Fibroblast of lung (primary cell): ENCODE measurements around the gene DDHD1. TPM values are rescaled to one million over a fixed set of nuclear protein-coding genes. Genes with fewer than 3 reads are reported as not detected.

Experiments
- DNase-seq, 2 donors: peaks; one replicate each; pipeline versions ENCODE4 v3.0.0 to v3.0.0-alpha.2; 2010; ENCODE audit warnings: low read depth in 2 of 2
- H2AFZ ChIP-seq: 2 replicates; pipeline ENCODE4 v1.5.1; 2012; ENCODE audit warnings: low read length, control low read depth, inconsistent platforms
- H3K27ac ChIP-seq: 2 replicates; pipeline ENCODE4 v1.5.1; 2011; ENCODE audit warnings: low read length, control low read depth; ENCODE audit not compliant: insufficient read depth
- H3K27me3 ChIP-seq: 2 replicates; pipeline ENCODE4 v1.5.1; 2011; ENCODE audit warnings: mild to moderate bottlenecking, low read length; ENCODE audit not compliant: control insufficient read depth, insufficient read depth
- H3K36me3 ChIP-seq: 2 replicates; pipeline ENCODE4 v1.5.1; 2011; ENCODE audit warnings: low read length; ENCODE audit not compliant: control insufficient read depth, insufficient read depth
- H3K4me1 ChIP-seq: 2 replicates; pipeline ENCODE4 v1.5.1; 2011; ENCODE audit warnings: low read length; ENCODE audit not compliant: control insufficient read depth, insufficient read depth; ENCODE audit errors: extremely low read depth
- H3K4me2 ChIP-seq: 2 replicates; pipeline ENCODE4 v1.5.1; 2011; ENCODE audit warnings: low read length, control low read depth; ENCODE audit not compliant: insufficient read depth; ENCODE audit errors: extremely low read depth
- H3K4me3 ChIP-seq, 4 experiments: fragments of 200-600 bp in 1 of 4; sonication (generic) in 1 of 4; replicated peaks in 1 of 4; 2 replicates each; pipeline ENCODE4 v1.5.1; 2011 to 2016; ENCODE audit warnings: low read length in 4 of 4, low read depth in 3 of 4, mild to moderate bottlenecking in 3 of 4, control low read depth in 2 of 4, inconsistent platforms in 1 of 4, mixed read lengths in 1 of 4; ENCODE audit not compliant: insufficient read depth in 1 of 4; ENCODE audit errors: control extremely low read depth in 1 of 4
- H3K79me2 ChIP-seq: 2 replicates; pipeline ENCODE4 v1.5.1; 2012; ENCODE audit warnings: mild to moderate bottlenecking, low read length, inconsistent platforms; ENCODE audit not compliant: control insufficient read depth, insufficient read depth
- H3K9ac ChIP-seq: 2 replicates; pipeline ENCODE4 v1.5.1; 2011; ENCODE audit warnings: mild to moderate bottlenecking, low read length, control low read depth; ENCODE audit not compliant: insufficient read depth
- H3K9me3 ChIP-seq: 2 replicates; pipeline ENCODE4 v1.5.1; 2012; ENCODE audit warnings: low read depth, low read length; ENCODE audit not compliant: control insufficient read depth, insufficient read depth
- H4K20me1 ChIP-seq: 2 replicates; pipeline ENCODE4 v1.5.1; 2011; ENCODE audit warnings: low read length; ENCODE audit not compliant: control insufficient read depth, insufficient read depth; ENCODE audit errors: extremely low read depth
- EZH2 ChIP-seq: IDR thresholded peaks from 2 replicates; pipeline ENCODE4 v1.5.1; 2012; ENCODE audit warnings: low read length, control low read depth, mild to moderate bottlenecking; ENCODE audit errors: missing control alignments
- polyA plus RNA-seq, 2 donors: library from polyadenylated mRNA; depleted of rRNA in 1 of 2; stranded (reverse) in 1 of 2; unstranded in 1 of 2; fragments of >200 nt; gene quantifications; 2 replicates each; pipeline ENCODE4 v1.2.1, GENCODE V29; 2011 to 2012; ENCODE audit warnings: missing spikeins in 1 of 2
- total RNA-seq: library from RNA; depleted of rRNA; stranded (reverse); fragments of >200 nt; gene quantifications from 2 replicates; pipeline ENCODE4 v1.2.1, GENCODE V29; 2014
- TF ChIP-seq, protein P1 (sequence below), 2 donors: IDR thresholded peaks in 1 of 2; conservative IDR thresholded peaks in 1 of 2; 1 replicate in 1 of 2; 2 replicates in 1 of 2; pipeline ENCODE4 v1.5.1; 2011 to 2012; ENCODE audit warnings: low read length in 2 of 2, control low read depth in 1 of 2, inconsistent platforms in 1 of 2, low read depth in 1 of 2, mild to moderate bottlenecking in 1 of 2

The DDHD1 gene
- total and polyA plus RNA-seq, 2 donors (not counting 1 experiment from before 2014, with no cell fraction given) = 13.6 to 30.6 TPM

DNA sequence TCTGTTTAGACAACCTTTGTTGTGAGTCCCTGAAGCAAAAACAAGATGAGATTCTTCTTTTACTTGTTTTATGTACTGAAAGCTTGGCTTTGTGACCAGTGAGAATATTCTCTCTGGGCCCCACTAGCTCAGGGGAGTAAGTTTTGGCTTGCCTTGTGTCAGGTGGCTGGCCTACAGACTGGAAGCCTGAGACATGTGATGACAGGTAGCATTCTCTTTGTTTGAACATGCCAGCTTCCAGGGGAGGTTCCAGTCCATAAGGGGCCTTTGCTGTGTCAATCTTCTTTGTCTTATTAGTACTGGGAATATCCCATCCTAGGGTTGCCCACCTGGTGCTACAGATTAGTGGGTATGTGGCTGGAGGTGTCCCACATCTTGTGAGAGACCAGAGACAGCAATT, 136.2 kb downstream of the DDHD1 start:
- Histone ChIP-seq H2AFZ (no peak overlapping the region), H3K79me2 (no peaks in the 10 kb centered on the region), H3K4me3 (no peak overlapping the region), H4K20me1 (no peaks in the 10 kb centered on the region), H3K9me3 (no peaks in the 10 kb centered on the region), H3K4me1 (no peaks in the 10 kb centered on the region), H3K36me3 (no peaks in the 10 kb centered on the region), H3K9ac (no peak overlapping the region), H3K4me2 (no peak overlapping the region), H3K27me3 (no peaks in the 10 kb centered on the region), H3K27ac (no peak overlapping the region)
- no peak for TF ChIP-seq EZH2
- TF ChIP-seq, protein P1, sequence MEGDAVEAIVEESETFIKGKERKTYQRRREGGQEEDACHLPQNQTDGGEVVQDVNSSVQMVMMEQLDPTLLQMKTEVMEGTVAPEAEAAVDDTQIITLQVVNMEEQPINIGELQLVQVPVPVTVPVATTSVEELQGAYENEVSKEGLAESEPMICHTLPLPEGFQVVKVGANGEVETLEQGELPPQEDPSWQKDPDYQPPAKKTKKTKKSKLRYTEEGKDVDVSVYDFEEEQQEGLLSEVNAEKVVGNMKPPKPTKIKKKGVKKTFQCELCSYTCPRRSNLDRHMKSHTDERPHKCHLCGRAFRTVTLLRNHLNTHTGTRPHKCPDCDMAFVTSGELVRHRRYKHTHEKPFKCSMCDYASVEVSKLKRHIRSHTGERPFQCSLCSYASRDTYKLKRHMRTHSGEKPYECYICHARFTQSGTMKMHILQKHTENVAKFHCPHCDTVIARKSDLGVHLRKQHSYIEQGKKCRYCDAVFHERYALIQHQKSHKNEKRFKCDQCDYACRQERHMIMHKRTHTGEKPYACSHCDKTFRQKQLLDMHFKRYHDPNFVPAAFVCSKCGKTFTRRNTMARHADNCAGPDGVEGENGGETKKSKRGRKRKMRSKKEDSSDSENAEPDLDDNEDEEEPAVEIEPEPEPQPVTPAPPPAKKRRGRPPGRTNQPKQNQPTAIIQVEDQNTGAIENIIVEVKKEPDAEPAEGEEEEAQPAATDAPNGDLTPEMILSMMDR (conservative IDR thresholded peaks at IDR 0.05 in 1 of 2, IDR thresholded peaks at IDR 0.05 in 1 of 2; ENCODE audit: low read depth in 1 of 2, low read length in 2 of 2) = no peak
- DNase-seq = no peak

DNA sequence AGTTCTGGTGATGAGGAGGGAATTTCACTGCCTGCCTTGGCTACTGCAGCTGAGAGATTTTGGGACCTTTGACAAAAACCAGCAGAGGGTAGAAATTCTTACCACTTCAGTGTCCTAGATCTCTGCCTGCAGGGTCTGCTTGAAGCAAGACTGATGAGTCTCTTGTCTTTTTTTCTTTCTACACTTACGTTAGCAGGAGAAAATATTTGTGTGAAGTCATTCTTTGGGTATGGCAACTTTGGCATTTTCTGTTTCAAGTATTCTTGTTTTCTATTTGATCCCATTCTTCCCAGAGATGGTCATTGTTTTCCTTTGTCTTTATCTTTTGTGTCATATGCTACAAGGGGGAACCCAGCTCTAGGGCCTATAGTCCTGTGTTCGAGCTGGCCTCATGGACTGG, 136.6 kb downstream of the DDHD1 start:
- Histone ChIP-seq H3K9me3 (no peaks in the 10 kb centered on the region), H3K79me2 (no peaks in the 10 kb centered on the region), H3K4me2 (no peak overlapping the region), H3K36me3 (no peaks in the 10 kb centered on the region), H3K4me1 (peaks cover 2% of the 10 kb centered on the region), H3K27ac (no peak overlapping the region), H2AFZ (no peak overlapping the region), H4K20me1 (no peaks in the 10 kb centered on the region), H3K27me3 (no peaks in the 10 kb centered on the region), H3K9ac (no peak overlapping the region), H3K4me3 (no peak overlapping the region)
- peak in 1 of 2 donors; percentile 73 for DNase-seq
- TF ChIP-seq EZH2 = no peak
- TF ChIP-seq, protein P1 (conservative IDR thresholded peaks at IDR 0.05 in 1 of 2, IDR thresholded peaks at IDR 0.05 in 1 of 2; ENCODE audit: low read depth in 1 of 2, low read length in 2 of 2) = no peak

DNA sequence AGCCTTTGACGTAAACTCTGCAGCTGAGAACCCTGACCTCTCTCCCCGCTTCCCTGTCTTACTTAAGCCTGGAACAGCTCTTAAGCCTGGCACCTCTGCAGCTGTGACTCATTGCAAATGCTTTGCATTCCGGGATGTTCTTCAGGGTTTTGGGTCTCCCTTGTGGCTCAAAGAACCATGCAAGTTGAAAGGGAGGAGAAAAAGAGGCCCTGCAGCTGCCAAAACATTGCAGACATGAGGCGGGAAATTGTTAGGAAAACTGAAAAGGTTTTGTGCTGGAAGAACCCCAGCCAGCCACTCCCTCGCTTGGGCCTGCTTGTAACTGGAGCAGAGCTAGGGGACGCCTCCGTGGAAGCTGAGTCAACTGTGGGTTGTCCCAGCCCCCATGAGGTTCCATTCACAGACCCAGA, 142.1 kb downstream of the DDHD1 start:
- Histone ChIP-seq H3K4me3 (peak overlapping the region in 1 of 4 experiments; percentile 16), H3K79me2 (no peaks in the 10 kb centered on the region), H2AFZ (peak overlapping the region; percentile 60), H3K36me3 (no peaks in the 10 kb centered on the region), H3K27ac (peak overlapping the region; percentile 88), H3K9me3 (no peaks in the 10 kb centered on the region), H3K4me1 (peaks cover 11% of the 10 kb centered on the region), H3K4me2 (peak overlapping the region; percentile 76), H4K20me1 (no peaks in the 10 kb centered on the region), H3K9ac (no peak overlapping the region), H3K27me3 (no peaks in the 10 kb centered on the region)
- DNase-seq = peak; percentile 99
- TF ChIP-seq, protein P1 (conservative IDR thresholded peaks at IDR 0.05 in 1 of 2, IDR thresholded peaks at IDR 0.05 in 1 of 2; ENCODE audit: low read depth in 1 of 2, low read length in 2 of 2) = peak in 1 of 2 donors; percentile 10
- TF ChIP-seq EZH2 = no peak
